WERI-Rb-1 (cell line): ENCODE results near the gene ZNF277.

Source experiments
- DNase-seq: peaks from one replicate; pipeline ENCODE4 v3.0.0-alpha.2; 2020
- H3K27ac ChIP-seq: fragments of 250-450 bp; sonication (Bioruptor Pico); 2 replicates; pipeline ENCODE4 v1.5.1; 2020; ENCODE audit warnings: mild to moderate bottlenecking, moderate library complexity
- H3K27me3 ChIP-seq: fragments of 250-450 bp; sonication (Bioruptor Pico); 2 replicates; pipeline ENCODE4 v1.5.1; 2021; ENCODE audit warnings: mild to moderate bottlenecking, low read depth, moderate library complexity; ENCODE audit not compliant: insufficient read depth, severe bottlenecking
- H3K36me3 ChIP-seq: fragments of 250-450 bp; sonication (Bioruptor Pico); 2 replicates; pipeline ENCODE4 v1.5.1; 2020; ENCODE audit warnings: mild to moderate bottlenecking, moderate library complexity
- H3K4me3 ChIP-seq: 2 replicates; pipeline ENCODE4 v1.5.1; 2011; ENCODE audit warnings: low read depth, mild to moderate bottlenecking, control low read depth, low read length
- H3K9me3 ChIP-seq: fragments of 250-450 bp; sonication (Bioruptor Pico); 2 replicates; pipeline ENCODE4 v1.5.1; 2021; ENCODE audit warnings: mild to moderate bottlenecking, moderate library complexity; ENCODE audit not compliant: severe bottlenecking
- TF ChIP-seq, protein P1 (sequence below): IDR thresholded peaks from 2 replicates; pipeline ENCODE4 v1.5.1; 2011; ENCODE audit warnings: low read depth, mild to moderate bottlenecking, control low read depth, inconsistent platforms, low read length

The ZNF277 gene

GRCh38 chr7:112205343-112206237 is 905 bp upstream of the ZNF277 start:
- Histone ChIP-seq H3K36me3 (no peaks in the 10 kb centered on the region), H3K27ac (peak overlapping the region; percentile 57), H3K9me3 (no peaks in the 10 kb centered on the region), H3K4me3 (peak overlapping the region; percentile 85), H3K27me3 (no peaks in the 10 kb centered on the region)
- TF ChIP-seq, protein P1, sequence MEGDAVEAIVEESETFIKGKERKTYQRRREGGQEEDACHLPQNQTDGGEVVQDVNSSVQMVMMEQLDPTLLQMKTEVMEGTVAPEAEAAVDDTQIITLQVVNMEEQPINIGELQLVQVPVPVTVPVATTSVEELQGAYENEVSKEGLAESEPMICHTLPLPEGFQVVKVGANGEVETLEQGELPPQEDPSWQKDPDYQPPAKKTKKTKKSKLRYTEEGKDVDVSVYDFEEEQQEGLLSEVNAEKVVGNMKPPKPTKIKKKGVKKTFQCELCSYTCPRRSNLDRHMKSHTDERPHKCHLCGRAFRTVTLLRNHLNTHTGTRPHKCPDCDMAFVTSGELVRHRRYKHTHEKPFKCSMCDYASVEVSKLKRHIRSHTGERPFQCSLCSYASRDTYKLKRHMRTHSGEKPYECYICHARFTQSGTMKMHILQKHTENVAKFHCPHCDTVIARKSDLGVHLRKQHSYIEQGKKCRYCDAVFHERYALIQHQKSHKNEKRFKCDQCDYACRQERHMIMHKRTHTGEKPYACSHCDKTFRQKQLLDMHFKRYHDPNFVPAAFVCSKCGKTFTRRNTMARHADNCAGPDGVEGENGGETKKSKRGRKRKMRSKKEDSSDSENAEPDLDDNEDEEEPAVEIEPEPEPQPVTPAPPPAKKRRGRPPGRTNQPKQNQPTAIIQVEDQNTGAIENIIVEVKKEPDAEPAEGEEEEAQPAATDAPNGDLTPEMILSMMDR = no peak
- peak; percentile 37 for DNase-seq

DNA sequence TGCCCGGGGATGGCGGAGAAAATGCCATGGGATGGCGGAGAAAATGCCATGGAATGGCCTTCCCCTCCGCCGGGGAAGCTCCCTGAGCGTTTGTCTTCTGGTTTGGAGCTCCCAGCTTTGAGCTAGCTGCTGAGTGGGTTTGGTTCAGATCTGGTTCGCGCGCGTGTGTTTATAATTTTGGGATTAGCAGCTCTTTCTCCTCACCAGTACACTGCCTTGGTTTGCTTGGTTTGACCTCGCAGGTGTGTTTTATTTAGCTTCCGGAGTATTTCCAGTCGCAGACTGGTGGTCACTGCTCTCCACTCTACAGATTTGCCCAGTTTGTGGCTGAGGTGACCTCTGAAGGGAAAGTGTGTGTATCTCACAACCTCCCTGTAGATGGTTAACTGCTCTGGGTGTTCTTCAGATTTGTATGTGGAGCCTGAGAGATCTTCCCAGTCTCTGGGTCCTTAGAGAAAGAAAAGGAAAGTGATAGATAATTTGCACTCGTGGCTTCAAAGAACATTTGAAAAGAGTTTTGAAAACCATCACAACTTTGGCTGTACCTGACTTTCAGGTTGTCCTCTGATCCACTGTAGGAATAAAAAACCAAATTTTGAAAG is 597 bp downstream of the ZNF277 start:
- H3K36me3 ChIP-seq = no peaks in the 10 kb centered on the region
- H3K4me3 ChIP-seq = peak overlapping the region; percentile 90
- TF ChIP-seq, protein P1 = no peak
- no peaks in the 10 kb centered on the region for H3K27me3 ChIP-seq
- H3K9me3 ChIP-seq = no peaks in the 10 kb centered on the region
- H3K27ac ChIP-seq = peak overlapping the region; percentile 51
- DNase-seq = no peak

DNA sequence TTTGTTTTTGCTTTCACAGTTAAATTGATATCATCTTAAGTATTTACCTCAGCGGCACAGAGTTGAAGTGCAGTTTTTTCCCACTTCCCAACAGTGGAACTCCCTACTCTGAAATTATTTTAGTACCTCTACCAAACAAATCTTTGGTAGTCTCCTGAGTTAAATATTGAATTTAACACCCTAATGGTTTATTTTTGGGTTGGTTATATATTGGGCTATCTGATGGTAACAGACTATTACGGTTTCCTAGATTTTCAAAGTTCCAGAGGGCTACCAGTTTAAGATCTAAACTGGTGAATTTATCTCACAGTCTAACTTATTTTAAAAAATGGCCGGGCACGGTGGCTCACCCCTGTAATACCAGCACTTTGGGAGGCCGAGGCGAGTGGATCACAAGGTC is 1.3 kb downstream of the ZNF277 start:
- Histone ChIP-seq H3K9me3 (no peaks in the 10 kb centered on the region), H3K27me3 (no peaks in the 10 kb centered on the region), H3K36me3 (no peaks in the 10 kb centered on the region), H3K4me3 (no peak overlapping the region), H3K27ac (no peak overlapping the region)
- TF ChIP-seq, protein P1 = no peak
- DNase-seq = no peak

- no peaks in the 10 kb centered on the region for H3K9me3 ChIP-seq
- no peak for DNase-seq
- no peaks in the 10 kb centered on the region for H3K27me3 ChIP-seq
- no peak overlapping the region for H3K27ac ChIP-seq
- no peak overlapping the region for H3K4me3 ChIP-seq
- H3K36me3 ChIP-seq = no peaks in the 10 kb centered on the region
- TF ChIP-seq, protein P1 = no peak
Measured at GRCh38 chr7:112211348-112211907, 4.9 kb downstream of the ZNF277 start.

DNA sequence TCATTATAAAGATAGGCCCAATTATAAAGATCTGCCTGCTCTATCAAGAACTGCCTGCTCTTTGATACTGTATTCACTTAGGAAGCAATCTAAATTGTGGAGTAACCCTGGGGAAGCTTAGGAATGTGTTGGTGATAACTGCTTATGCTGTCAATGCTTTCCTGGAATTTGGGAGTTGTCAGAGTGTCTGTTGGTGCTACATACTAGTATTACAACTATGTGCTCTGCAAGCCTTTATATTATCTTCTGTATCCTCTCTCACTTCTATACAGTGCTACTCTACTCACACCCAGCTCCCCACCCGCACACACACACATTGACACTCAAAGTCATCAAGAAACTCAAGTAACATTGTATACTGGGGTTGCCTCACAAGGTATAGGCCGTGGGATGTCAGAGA is 6.1 kb downstream of the ZNF277 start:
- no peaks in the 10 kb centered on the region for H3K27me3 ChIP-seq
- TF ChIP-seq, protein P1 = no peak
- DNase-seq = no peak
- H3K9me3 ChIP-seq = no peaks in the 10 kb centered on the region
- no peak overlapping the region for H3K4me3 ChIP-seq
- no peaks in the 10 kb centered on the region for H3K36me3 ChIP-seq
- H3K27ac ChIP-seq = no peak overlapping the region
